ENCODE measurements around the gene TMCC1.
"Not testable (repeated sequence)": the region's sequence is repeated elsewhere in the genome, so short reads cannot be mapped to it uniquely, and the experiment has no call there.

Gene TMCC1

GRCh38 chr3:129890891-129891290 is 2.6 kb downstream of the TMCC1 start:
- no peak for DNase-seq

DNA sequence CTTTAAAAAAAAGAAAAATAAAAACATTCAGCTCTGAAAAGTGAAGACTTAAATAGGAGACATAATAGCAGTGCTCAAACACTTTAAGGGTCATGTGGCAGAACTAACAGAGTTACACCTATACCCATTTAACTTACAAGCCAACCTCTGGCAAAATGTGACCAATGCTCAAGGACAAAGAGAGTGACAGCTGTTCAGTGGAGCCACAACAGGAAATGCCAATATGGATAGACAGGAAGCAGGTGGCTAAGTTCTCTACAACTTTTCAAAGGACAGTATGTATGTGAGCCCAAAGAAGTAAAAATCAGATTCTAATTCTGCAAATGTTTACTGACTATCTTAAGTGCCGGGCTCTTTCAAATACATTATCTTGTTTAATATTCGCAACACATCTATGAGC is 3.4 kb downstream of the TMCC1 start:
- DNase-seq, result peak; percentile 6

DNA sequence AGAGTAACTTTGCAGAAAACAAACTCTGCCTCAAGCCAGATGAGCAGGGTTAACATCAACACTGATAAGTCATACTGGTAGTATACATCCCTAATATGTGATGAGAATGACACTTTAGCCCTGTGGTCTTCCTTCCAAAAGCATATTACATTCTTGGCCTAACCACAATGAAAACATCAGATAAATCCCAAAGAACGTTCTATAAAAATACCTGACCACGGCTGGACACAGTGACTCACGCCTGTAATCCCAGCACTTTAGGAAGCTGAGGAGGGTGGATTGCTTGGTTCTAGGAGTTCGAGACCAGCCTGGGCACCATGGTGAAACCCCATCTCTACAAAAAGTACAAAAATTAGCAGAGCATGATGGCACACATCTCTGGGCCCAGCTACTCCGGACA is 4.7 kb downstream of the TMCC1 start:
- no peak for DNase-seq

DNA sequence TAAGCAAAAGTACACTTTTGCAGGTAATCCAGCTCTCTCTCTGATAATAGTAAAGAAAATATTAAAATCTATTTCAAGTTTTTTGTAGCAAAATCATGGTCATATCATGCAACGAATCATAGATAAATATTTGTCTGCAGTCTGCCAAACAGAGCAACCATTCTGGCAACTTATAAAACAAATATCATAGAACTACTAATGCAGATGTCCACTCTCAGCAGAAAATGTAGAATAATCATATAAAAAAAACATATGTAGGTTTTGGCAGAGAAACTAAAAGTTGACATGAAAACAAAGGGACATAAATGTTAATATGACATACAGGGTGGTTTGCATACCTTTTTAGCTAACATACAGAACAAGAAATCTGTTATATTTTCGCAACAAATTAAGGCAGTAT is 12.2 kb downstream of the TMCC1 start:
- DNase-seq, result no peak

GRCh38 chr3:129878355-129878754 is 15.2 kb downstream of the TMCC1 start:
- DNase-seq, result no peak

DNA sequence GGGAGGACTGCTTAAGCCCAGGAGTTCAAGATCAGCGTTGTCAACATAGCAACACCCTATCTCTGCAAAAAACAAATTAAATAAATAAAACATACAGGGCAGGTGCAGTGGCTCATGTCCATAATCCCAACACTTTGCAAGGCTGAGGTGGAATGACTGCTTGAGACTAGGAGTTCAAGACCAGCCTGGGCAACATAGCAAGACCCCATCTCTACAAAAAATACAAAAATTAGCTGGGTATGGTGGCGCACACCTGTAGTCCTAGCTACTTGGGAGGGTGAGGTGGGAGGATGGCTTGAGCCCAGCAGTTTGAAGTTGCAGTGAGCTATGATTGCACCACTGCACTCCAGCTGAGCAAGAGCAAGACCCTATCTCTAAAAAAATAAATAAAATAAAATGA is 19.0 kb downstream of the TMCC1 start:
- not testable (repeated sequence) for DNase-seq

- no peak for DNase-seq
Observed at GRCh38 chr3:129868912-129869311, 24.6 kb downstream of the TMCC1 start.

DNA sequence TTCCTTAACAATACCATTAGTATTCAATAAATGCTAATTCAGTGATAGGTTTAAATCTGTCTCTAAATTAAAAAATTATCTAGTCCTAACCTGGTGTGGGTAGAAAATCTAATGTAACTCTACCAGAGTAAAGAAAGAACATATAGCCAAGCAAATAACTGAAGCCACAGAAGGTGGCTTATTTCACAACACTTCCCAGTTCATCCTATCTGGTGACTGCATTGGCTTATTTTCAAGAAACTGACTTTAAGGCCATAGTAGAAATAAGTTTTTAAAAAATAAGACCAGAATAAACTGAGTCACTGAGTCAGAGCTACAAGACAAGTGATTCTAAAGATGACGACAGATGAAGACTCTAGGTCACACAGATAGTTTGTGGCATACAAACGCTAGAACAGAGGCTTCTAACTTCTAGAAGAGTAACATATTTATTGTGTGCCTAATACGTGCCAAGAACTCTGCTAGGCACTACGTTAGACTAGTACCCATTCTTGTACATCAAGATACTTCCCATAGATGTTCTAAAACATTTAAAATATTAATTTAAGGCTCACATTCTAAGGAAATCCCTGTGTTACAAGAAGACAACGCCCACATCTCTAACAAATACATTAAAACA is 25.9 kb downstream of the TMCC1 start:
- DNase-seq, result no peak

DNA sequence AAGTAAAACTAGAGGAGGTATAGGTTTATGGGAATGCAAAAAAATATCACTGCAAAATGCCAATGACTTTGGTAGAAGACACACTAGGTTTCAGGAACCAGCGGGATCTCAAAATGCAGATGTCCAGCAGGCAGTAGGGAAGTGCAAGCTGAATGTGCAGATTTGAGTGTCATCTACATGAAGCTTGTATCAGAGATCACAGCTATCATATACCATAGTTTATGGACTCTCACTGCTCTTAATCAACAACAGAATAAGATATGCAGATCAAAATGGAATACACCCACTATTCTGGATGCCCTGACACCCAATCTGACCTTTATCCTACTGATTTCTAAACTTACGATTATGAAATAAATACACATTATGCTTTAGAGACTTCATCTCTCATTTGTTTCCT is 27.7 kb downstream of the TMCC1 start:
- no peak for DNase-seq

- no peak for DNase-seq
Observed at GRCh38 chr3:129864519-129864918, 29.0 kb downstream of the TMCC1 start.

DNA sequence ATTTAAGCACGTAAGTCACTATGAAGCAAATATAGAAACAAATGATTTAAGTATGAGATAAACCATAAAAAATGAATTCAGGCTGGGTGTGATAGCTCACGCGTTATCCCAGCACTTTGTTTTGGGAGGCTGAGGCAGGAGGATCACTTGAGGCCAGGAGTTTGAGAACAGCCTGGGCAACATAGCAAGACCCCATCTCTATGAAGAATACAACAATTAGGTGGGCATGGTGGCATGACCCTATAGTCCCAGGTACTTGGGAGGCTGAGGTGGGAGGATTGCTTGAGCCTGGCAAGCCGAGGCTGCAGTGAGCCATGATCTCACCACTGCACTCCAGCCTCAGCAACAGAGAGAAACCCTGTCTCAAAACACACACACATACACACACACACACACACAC is 34.2 kb downstream of the TMCC1 start:
- DNase-seq, result no peak

GRCh38 chr3:129857899-129858298 is 35.6 kb downstream of the TMCC1 start:
- no peak for DNase-seq

DNA sequence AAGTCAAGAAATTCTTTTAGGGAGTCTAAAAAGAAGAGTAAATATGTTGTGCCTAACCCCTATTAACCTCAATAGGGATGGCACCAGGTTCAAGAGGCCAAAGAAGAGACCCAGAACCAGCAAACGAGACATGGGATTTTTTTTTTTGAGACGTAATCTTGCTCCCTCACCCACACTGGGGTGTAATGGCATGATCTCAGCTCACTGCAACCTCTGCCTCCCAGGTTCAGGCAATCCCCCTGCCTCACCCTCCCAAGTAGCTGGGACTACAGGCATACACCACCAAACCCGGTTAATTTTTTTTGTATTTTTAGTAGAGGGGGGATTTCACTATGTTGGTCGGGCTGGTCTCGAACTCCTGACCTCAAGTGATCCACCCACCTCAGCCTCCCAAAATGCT is 36.7 kb downstream of the TMCC1 start:
- DNase-seq, result not testable (repeated sequence)

DNA sequence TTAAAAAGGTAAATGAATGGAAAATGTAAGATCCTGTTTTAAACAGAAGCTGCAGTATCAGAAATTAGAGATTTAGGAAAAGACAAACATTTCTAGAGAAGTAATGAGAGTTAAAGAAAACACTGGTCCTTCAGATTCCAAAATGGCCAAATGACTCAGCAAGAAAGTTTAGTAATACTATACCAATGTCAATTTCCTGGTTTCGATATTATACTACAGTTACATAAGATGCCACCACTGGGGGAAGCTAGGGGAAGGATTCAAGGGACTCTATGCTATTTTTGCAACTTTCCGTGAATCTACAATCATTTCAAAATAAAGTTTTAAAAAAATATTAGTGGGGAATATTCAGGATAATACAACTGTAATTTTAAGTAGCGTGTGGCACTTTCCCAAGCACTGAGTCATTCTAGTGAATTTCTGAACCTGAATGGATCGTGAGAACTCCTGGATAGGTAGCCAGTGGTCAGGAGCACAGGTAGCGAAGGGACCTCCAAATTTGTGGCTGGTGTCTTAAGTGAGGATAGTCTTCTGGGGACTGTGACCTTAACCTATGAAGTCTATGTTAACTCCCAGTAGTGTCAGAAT is 37.6 kb downstream of the TMCC1 start:
- no peak for DNase-seq

DNA sequence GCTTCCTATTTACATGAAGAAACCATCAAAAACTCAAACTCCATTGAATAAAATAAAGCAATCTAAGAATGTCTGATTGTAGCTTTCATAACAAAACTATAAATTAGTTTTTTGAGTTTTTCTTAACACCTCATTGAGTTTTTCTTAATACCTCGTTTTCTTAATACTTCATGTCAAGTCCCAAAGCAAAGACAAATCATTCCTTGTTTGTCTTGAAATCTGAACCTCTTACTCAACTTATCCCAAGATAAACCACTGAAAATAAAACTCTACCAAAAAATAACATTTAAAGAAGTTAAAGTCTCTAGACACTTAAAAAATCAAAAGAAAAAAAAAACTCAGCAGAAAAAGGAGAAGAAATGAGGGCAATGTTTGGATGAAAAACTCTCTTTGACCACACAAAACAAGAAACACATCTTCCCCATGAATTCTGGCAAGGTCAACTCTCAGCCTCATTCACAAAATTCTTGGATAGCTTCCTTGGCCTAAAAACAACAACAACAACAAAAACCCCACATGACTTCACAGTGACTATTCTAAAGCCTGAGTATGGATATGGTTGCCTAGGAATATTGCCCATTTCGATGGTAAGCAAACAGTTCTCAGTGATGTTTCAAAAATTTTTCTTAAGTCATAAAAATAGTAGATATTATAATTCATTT is 38.2 kb downstream of the TMCC1 start:
- no peak for DNase-seq

GRCh38 chr3:129854460-129854859 is 39.1 kb downstream of the TMCC1 start:
- DNase-seq, result no peak

DNA sequence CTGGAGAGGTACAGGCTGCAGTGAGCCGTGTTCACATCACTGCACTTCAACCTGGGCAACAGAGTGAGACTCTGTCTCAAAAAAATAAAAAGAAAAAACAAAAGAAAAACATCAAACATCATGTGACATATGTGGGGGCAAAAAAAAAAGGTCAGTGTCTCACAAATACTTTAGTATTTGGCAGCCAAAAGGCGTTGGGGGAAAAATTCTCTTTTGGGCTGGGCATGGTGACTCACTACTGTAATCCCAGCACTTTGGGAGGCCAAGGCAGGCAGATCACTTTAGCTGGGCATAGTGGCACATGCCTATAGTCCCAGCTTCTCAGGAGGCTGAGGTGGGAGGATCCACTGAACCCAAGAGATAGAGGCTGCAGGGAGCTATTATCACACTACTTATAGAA is 47.6 kb downstream of the TMCC1 start:
- DNase-seq, result no peak

DNA sequence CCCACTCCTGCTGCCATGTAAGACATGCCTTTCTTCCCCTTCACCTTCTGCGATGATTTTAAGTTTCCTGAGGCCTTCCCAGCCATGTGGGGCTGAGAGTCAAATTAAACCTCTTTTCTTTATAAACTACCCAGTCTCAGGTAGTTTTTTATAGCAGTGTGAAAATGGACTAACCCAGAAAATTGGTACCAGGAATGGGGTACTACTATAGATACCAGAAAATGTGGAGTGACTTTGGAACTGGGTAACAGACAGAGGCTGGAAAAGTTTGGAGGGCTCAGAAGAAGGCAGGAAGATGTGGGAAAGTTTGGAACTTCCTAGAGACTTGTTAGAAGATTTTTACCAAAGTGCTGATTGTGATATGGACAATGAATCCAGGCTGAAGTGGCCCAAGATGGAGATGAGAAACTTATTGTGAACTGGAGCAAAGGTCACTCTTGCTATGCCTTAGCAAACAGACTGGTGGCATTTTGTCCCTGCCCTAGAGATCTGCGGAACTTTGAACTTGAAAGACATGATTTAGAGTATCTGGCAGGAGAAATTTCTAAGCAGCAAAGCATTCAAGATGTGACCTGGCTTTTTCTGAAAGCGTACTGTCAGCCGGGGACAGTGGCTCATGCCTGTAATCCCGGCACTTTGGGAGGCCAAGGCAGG is 52.7 kb downstream of the TMCC1 start:
- DNase-seq, result no peak

GRCh38 chr3:129838086-129838485 is 55.4 kb downstream of the TMCC1 start:
- no peak for DNase-seq

DNA sequence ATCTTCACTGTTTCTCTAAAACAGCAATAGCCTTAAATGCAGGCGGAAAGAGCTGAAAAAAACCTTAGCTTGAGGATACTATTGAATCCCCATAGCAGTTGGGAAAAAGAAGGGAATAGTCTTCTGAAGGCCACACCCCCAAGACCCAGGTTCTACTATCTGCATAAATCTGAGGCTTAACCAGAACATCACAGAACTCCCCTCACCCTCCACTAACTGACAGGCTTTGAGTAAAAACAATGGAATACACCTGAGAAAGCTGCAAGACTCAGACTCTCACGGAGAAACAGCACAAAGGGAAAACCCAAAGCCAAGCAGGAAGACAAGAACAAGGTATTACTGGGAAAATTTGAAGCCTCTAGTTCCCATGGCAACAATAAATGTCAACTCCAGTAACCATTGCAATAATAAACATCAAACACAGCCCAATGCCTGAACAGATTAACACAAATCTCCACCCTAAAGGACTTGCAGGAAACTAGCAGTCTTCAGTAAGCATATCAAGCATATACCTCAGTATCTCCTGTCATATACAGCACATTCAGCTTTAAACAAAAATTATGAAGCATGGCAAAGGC is 56.4 kb downstream of the TMCC1 start:
- DNase-seq, result peak; percentile 29

- DNase-seq, result peak; percentile 63
Observed at GRCh38 chr3:129836381-129837064, 57.0 kb downstream of the TMCC1 start.

DNA sequence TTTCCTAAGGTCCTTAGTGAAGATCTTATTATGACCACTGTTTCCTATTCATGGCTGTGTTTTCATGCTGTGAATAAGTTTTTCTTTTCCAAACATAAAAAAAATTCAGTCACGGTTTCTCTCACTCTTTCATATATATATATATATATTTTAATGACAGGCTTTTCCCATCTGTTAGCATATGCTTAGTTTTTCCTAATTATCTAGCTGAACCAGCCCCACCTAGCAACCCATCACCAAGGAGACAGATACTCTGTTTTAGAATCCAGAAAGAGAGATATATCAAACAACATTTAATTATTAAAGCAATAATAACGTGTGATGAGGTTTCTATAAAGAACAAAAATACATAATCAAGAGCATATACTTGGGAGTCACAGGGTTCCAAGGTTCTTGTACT is 58.3 kb downstream of the TMCC1 start:
- DNase-seq, result no peak

DNA sequence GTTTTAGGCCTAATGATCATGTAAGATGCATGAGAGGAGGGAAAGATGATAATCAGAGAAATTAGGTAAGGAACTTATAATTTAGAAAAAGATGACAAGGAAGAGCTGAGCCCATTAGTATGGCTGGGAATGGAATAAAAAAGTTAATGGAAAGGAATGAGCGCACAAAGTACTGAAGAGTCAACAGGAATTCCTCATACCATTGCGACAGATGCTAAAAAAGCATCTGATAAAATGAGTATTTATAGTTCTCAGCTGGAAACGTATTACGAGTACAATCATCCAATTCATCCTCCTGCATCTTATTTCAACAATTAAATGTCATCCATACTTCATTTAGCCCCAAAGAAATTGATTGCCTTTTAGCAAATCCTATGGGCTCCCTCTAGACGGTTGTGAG is 58.9 kb downstream of the TMCC1 start:
- DNase-seq, result no peak

Data from COR-L47 (cell line).